Lower leg skin (tissue), 3 donors: ENCODE results near the gene FOXP1.

ENCODE experiments used
- CTCF ChIP-seq, 3 donors: fragments of 450-650 bp; IDR thresholded peaks; one replicate each; pipeline ENCODE4 v1.5.1; 2016; ENCODE audit warnings: antibody characterized with exemption in 3 of 3, mild to moderate bottlenecking in 3 of 3, moderate library complexity in 2 of 3
- POLR2A ChIP-seq, 2 donors: fragments of 450-650 bp; IDR thresholded peaks; one replicate each; pipeline ENCODE4 v1.6.1; 2016 to 2017; ENCODE audit warnings: antibody characterized with exemption in 2 of 2, mild to moderate bottlenecking in 1 of 2, moderate library complexity in 1 of 2

- TF ChIP-seq CTCF (IDR thresholded peaks at IDR 0.05) = no peak
- no peak for TF ChIP-seq POLR2A (IDR thresholded peaks at IDR 0.05)
Observed at GRCh38 chr3:71055257-71056001, 528.1 kb downstream of the FOXP1 start.
